Ovary (tissue), 3 donors: ENCODE results near the gene IL20.

Experiments used
- CTCF ChIP-seq, 3 donors: fragments of 450-650 bp in 2 of 3; fragments of 200-600 bp in 1 of 3; IDR thresholded peaks; one replicate each; pipeline versions ENCODE4 v1.5.1 to v1.8.0; 2016 to 2022; ENCODE audit warnings: antibody characterized with exemption in 3 of 3, mild to moderate bottlenecking in 1 of 3
- POLR2A ChIP-seq: fragments of 450-650 bp; IDR thresholded peaks from one replicate; pipeline ENCODE4 v1.6.1; 2017; ENCODE audit warnings: antibody characterized with exemption, mild to moderate bottlenecking, moderate library complexity
- donor health status: DM: no; HTN: no; CAD: no.

GRCh38 chr1:206882555-206882954, 17.1 kb downstream of the IL20 start:
- TF ChIP-seq CTCF (IDR thresholded peaks at IDR 0.05): no peak
- no peak for TF ChIP-seq POLR2A
